DMS114 treated with DMSO at 0.1 percent for 48 hours (cell line): Measurements from ENCODE around the gene DBF4B.
"Not testable (repeated sequence)": the region's sequence is repeated elsewhere in the genome, so short reads cannot be mapped to it uniquely, and the experiment has no call there.

Experiments
- DNase-seq: peaks from one replicate; lab custom pipeline; 2025; ENCODE audit not compliant: unreplicated experiment; lab: John Stamatoyannopoulos, UW

The DBF4B gene, protein sequence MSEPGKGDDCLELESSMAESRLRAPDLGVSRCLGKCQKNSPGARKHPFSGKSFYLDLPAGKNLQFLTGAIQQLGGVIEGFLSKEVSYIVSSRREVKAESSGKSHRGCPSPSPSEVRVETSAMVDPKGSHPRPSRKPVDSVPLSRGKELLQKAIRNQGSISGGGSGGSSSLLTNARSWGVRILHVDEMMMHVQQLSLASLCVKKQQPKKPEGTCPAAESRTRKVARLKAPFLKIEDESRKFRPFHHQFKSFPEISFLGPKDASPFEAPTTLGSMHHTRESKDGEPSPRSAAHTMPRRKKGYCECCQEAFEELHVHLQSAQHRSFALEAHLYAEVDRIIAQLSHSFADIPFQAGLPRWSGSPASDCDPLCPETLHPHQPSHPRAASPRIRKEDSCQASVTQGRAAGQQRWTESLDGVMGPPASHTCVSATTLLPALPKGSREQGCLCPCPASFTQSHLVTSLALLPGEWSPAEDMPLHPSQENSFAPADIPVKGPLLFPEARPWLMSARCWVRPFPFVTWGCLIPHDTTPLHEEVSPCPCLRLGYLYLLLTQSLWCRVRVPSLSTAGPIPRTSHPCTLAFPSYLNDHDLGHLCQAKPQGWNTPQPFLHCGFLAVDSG

DNA sequence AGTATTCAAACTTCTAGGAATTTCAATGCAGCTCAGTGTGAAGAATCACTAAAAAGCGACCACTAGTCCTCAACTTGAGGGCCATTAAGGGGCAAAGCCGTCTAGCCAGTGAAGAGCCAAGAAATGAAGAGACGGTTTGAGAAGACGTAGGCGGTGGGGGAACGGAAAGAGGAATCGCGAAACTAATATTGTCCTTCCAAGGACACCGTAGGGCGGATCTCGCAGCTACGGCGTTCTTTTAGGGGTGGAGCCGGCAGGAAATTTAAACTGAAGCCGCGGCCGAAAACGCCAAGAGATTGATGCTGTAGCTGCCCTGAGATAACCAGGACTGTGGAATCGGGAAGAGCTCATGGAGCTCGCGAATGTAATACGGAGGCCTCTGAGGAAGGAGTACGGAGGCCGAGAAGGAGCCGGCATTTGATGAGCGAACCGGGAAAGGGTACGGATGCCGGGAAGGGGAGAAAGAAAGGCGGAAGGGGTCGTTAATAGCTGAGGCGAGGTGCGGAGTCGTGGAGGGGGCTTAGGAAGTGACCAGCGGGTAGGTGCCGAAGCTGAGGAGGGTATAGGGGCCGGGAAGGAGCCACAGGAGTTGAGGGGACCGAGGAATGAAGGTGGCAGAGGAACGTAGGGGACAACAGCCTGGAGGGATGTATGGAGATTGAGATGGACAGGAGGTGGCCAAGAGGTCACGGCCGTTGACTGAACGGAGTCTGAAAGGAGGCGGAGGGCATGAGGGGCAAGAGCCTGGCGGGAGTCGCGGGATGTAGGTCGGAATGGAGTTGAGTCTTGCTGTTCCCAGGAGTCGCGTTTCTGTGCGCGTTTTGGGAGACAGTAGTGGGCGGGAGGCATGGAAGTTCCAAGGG lies at the start of gene DBF4B:
Gene DBF4B, plus strand, starts transcription at position 265 of the 863 bp plus-strand sequence. Its CDS starts 156 bp downstream, at position 421.
- peak; percentile 87 for DNase-seq

- DNase-seq = no peak
These were observed 46.6 kb upstream of the DBF4B start for GRCh38 chr17:44661835-44662234.

DNA sequence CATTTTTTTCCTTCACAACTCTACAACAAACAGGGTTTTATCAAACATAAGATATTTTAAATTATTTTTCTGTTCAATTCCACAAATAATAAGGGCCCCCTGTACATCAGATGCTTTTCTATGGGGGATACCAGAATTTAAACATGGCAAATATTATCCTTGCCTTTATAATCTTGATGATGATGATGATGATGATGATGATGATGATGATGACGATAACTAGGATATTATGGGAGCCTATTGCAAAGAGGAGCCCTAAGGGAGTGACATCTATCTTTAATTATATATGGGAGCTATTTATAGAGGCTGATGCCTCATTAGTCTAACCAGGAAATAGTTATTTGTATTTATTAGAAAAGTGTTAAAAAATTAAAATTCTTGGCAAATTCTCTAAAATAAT lies 45.4 kb upstream of the DBF4B start:
- no peak for DNase-seq

DNA sequence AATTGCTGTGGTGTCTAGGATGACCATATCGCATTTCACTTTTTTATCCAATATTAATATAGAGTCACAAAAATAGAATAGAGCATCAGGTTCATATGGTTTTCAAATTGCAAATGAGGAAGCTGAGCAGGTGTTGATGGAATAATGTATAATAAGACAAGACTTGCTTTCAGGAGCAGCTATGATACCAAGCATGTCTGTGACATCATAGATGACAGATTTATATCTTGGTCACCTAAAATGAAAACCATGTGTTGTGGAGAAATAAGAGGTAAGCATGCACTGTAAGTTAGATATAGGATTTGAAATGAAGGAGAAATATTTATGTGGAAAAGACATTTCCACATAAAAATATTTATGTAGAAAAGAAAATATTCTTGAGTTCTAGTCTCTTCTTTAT lies 43.6 kb upstream of the DBF4B start:
- DNase-seq = no peak

GRCh38 chr17:44666006-44666405 lies 42.5 kb upstream of the DBF4B start:
- no peak for DNase-seq

GRCh38 chr17:44672479-44673093 lies 35.9 kb upstream of the DBF4B start:
- peak; percentile 31 for DNase-seq

- no peak for DNase-seq
These were observed 34.6 kb upstream of the DBF4B start for GRCh38 chr17:44673893-44674292.

- no peak for DNase-seq
These were observed 31.3 kb upstream of the DBF4B start for GRCh38 chr17:44677136-44677535.

DNA sequence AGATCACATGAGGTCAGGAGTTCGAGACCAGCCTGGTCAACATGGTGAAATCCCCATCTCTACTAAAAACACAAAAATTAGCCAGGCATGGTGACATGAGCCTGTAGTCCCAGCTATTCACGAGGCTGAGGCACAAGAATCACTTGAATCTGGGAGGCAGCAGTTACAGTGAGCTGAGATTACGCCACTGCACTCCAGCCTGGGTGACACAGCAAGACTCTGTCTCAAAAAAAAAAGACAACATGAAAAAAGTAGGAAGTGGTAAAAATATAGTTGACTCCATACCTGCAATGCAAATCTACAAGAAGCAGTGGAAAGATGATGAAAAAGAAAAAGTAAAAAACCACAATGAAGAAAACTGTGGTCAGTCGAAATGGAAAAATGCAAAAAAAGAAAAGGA lies 25.2 kb upstream of the DBF4B start:
- not testable (repeated sequence) for DNase-seq

- DNase-seq = no peak
These were observed 20.7 kb upstream of the DBF4B start for GRCh38 chr17:44687756-44688155.

GRCh38 chr17:44688200-44688599 lies 20.3 kb upstream of the DBF4B start:
- no peak for DNase-seq

DNA sequence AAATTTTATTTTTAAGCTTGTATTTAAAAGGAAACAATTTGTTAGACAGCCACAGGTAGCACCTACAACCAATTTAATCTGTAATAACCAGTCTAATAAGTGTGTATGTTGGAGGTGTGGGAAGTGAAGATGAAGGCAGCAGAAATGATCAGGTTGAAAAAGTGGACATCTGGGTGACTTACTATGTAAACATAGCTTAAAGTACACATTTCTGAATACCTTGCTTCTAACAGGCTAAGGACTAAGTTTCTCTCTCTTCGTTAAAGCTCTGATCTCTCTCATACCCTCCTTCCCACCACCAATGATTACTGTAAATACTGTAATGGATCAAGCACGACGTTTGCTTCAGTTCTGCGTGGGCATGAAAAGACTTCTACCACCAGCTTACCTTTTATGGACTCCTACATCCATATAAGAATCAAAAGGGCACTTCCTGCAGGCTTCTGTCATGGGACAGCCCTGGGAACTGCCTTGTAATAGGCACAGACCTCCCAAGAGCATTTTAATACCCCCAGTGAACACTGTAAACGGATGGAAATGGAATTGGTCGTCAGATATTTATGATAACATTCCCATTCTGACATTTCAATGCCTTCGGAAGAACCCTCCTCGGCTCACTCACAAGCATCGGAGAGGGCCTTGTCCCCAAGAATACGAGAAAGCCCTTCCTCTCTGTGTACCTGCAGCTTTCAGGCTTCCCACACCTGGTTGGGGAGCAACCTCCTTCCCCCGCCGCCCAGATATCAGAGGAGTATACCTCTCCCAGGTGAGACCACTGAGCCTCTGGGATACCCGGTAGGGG lies 19.6 kb upstream of the DBF4B start:
- no peak for DNase-seq

GRCh38 chr17:44689477-44690217 lies 18.8 kb upstream of the DBF4B start, which contains the start of gene CCDC43:
Gene CCDC43 (minus strand): TSS chr17:44689776. CDS start chr17:44689753, 23 bp downstream.
- peak; percentile 82 for DNase-seq

DNA sequence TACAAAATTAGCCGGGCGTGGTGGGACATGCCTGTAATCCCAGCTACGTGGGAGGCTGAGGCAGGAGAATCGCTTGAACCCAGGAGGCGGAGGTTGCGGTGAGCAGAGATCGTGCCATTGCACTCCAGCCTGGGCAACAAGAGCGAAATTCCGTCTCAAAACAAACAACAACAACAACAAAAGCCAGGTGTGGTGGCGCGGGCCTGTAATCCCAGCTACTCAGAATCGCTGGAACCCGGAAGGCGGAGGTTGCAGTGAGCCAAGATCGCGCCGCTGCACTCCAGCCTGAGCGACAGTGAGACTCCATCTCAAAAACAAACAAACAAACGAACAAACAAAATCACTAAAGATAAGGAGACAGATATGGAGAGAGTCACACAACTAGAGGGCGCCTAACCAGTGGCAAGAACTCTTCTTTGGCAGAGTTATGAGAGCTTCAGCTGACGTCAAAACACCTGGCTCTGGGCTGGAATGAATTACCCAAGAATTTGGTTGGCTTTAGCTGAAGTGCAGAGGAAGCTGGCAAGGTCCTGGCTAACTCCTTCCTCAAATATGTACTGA lies 17.6 kb upstream of the DBF4B start:
- not testable (repeated sequence) for DNase-seq

GRCh38 chr17:44693609-44694008 lies 14.9 kb upstream of the DBF4B start:
- DNase-seq = no peak

DNA sequence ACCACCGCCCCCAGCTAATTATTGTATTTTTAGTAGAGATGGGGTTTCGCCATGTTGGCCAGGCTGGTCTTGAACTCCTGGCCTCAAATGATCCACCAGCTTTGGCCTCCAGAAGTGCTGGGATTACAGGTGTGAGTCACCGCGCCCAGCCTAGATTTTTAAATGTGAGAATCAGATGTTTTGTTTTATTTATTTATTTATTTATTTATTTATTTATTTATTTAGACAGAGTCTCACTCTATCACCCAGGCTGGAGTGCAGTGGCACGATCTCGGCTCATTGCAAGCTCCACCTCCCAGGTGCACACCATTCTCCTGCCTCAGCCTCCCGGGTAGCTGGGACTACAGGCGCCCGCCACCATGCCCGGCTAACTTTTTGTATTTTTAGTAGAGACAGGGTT lies 8.2 kb upstream of the DBF4B start:
- not testable (repeated sequence) for DNase-seq

- no peak for DNase-seq
These were observed 587 bp upstream of the DBF4B start for GRCh38 chr17:44707755-44708400.

GRCh38 chr17:44719444-44719843 lies 11.0 kb downstream of the DBF4B start:
- DNase-seq = no peak

DNA sequence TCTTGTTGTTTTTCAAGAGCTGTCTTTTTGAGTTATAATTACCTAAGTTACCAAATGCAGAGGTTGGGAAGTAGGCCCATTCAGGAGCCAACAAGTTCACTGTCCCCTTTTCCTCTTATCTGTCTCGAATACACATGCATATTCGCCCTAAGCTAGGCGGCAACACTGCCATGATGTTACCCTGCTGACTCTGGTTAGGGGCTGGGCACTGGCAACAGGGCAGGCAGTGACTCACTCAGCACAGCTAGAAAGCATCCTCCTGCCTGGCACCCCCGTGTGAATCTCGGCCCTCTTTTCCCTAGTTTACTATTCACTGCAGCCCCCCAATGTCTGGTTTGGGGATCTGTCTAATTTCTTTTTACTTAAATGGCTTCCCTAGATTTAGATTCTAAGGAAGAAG lies 13.8 kb downstream of the DBF4B start:
- no peak for DNase-seq
